Neural cell (in vitro differentiated cells): Measurements from ENCODE around the gene UTP18. TPM values are rescaled to one million over a fixed set of nuclear protein-coding genes. Genes with fewer than 3 reads are reported as not detected.

Experiments
- H2AFZ ChIP-seq: fragments of 200-600, 300-800 bp; sonication (generic), shearing (Covaris generic); 2 replicates; pipeline ENCODE4 v1.6.0; 2014; ENCODE audit warnings: low read depth, mild to moderate bottlenecking, antibody characterized with exemption, low read length, moderate library complexity
- H3F3A ChIP-seq: fragments of 200-600 bp; shearing (Covaris generic); 2 replicates; pipeline ENCODE4 v1.6.1; 2016; ENCODE audit warnings: mild to moderate bottlenecking, moderate library complexity, mixed read lengths, antibody characterized with exemption, low read length; ENCODE audit not compliant: insufficient read depth, poor library complexity, severe bottlenecking
- H3K27ac ChIP-seq: fragments of 200-600, 300-800 bp; sonication (generic), shearing (Covaris generic); 2 replicates; pipeline ENCODE4 v1.5.1; 2014; ENCODE audit warnings: mild to moderate bottlenecking, low read length, moderate library complexity
- H3K27me3 ChIP-seq: fragments of 300-800, 200-600 bp; sonication (generic), shearing (Covaris generic); 2 replicates; pipeline ENCODE4 v1.6.0; 2014; ENCODE audit warnings: mild to moderate bottlenecking, low read depth, low read length, moderate library complexity; ENCODE audit not compliant: insufficient read depth
- H3K36me3 ChIP-seq: fragments of 300-800, 200-600 bp; sonication (generic), shearing (Covaris generic); 2 replicates; pipeline ENCODE4 v1.5.1; 2014; ENCODE audit warnings: mild to moderate bottlenecking, antibody characterized with exemption, low read length, moderate library complexity; ENCODE audit not compliant: insufficient read depth
- H3K4me2 ChIP-seq: fragments of 300-800, 200-600 bp; sonication (generic), shearing (Covaris generic); 2 replicates; pipeline ENCODE4 v1.6.0; 2014; ENCODE audit warnings: mild to moderate bottlenecking, low read length
- H3K4me3 ChIP-seq: fragments of 300-800, 200-600 bp; sonication (generic), shearing (Covaris generic); 2 replicates; pipeline ENCODE4 v1.5.1; 2014; ENCODE audit warnings: mild to moderate bottlenecking, low read length, moderate library complexity
- H3K79me2 ChIP-seq: fragments of 200-600 bp; shearing (Covaris generic); replicated peaks from 2 replicates; pipeline ENCODE4 v1.6.0; 2014; ENCODE audit warnings: mild to moderate bottlenecking, low read length, moderate library complexity; ENCODE audit not compliant: insufficient read depth
- H3K9ac ChIP-seq: fragments of 300-800, 200-600 bp; sonication (generic), shearing (Covaris generic); 2 replicates; pipeline ENCODE4 v1.6.1; 2016; ENCODE audit warnings: mild to moderate bottlenecking, low read length, mixed read lengths
- H3K9me2 ChIP-seq: fragments of 200-600 bp; shearing (Covaris generic); 2 replicates; pipeline ENCODE4 v1.6.1; 2016; ENCODE audit warnings: mild to moderate bottlenecking, low read length, mixed read lengths; ENCODE audit not compliant: insufficient read depth
- H3K9me3 ChIP-seq: fragments of 200-600, 300-800 bp; sonication (generic), shearing (Covaris generic); 2 replicates; pipeline ENCODE4 v1.6.1; 2016; ENCODE audit warnings: mild to moderate bottlenecking, mixed run types, low read length, moderate library complexity, mixed read lengths
- H4K20me1 ChIP-seq: fragments of 200-600 bp; shearing (Covaris generic); 2 replicates; pipeline ENCODE4 v1.6.1; 2016; ENCODE audit warnings: mild to moderate bottlenecking, mixed run types; ENCODE audit not compliant: insufficient read depth
- EP300 ChIP-seq: fragments of 450-650 bp; conservative IDR thresholded peaks from 2 replicates; pipeline ENCODE4 v1.6.1; 2014; ENCODE audit warnings: antibody characterized with exemption, mild to moderate bottlenecking, moderate library complexity; ENCODE audit not compliant: poor library complexity, severe bottlenecking
- EZH2 ChIP-seq: fragments of 200-600, 300-800 bp; shearing (Covaris generic), sonication (generic); IDR thresholded peaks from 2 replicates; pipeline ENCODE4 v1.6.1; 2014; ENCODE audit warnings: antibody characterized with exemption, low read length, borderline replicate concordance, mild to moderate bottlenecking; ENCODE audit not compliant: insufficient read depth, poor library complexity, severe bottlenecking
- MXI1 ChIP-seq: fragments of 450-650 bp; conservative IDR thresholded peaks from 2 replicates; pipeline ENCODE4 v1.6.1; 2014; ENCODE audit warnings: antibody characterized with exemption, mild to moderate bottlenecking; ENCODE audit not compliant: poor library complexity, severe bottlenecking
- POLR2AphosphoS5 ChIP-seq: IDR thresholded peaks from 2 replicates; pipeline ENCODE4 v1.6.1; 2012
- RAD21 ChIP-seq: fragments of 450-650 bp; conservative IDR thresholded peaks from 2 replicates; pipeline ENCODE4 v1.6.1; 2014; ENCODE audit warnings: antibody characterized with exemption, mild to moderate bottlenecking, moderate library complexity
- SMC3 ChIP-seq: fragments of 450-650 bp; conservative IDR thresholded peaks from 2 replicates; pipeline ENCODE4 v1.6.1; 2014; ENCODE audit warnings: antibody characterized with exemption, mild to moderate bottlenecking, moderate library complexity; ENCODE audit not compliant: poor library complexity
- TAF1 ChIP-seq: IDR thresholded peaks from 2 replicates; pipeline ENCODE4 v1.6.1; 2012; ENCODE audit warnings: low read depth
- polyA minus RNA-seq: library from RNA; depleted of rRNA, polyadenylated mRNA; stranded (reverse); fragments of >200 nt; gene quantifications from 2 replicates; pipeline ENCODE4 v1.2.3, GENCODE V29; 2014
- polyA plus RNA-seq: library from polyadenylated mRNA; depleted of rRNA; stranded (reverse); fragments of >200 nt; gene quantifications from 2 replicates; pipeline ENCODE4 v1.2.3, GENCODE V29; 2014
- TF ChIP-seq, protein P1 (sequence below): IDR thresholded peaks from 2 replicates; pipeline ENCODE4 v1.6.1; 2012; ENCODE audit warnings: borderline replicate concordance
- TF ChIP-seq, protein P2 (sequence below): fragments of 450-650 bp; IDR thresholded peaks from 2 replicates; pipeline ENCODE4 v1.5.1; 2014; ENCODE audit warnings: antibody characterized with exemption, mild to moderate bottlenecking, moderate library complexity; ENCODE audit not compliant: poor library complexity, severe bottlenecking

UTP18 gene
- polyA plus RNA-seq (41.6 and 52.1 TPM in 2 replicates), polyA minus RNA-seq (44.6 and 46.7 TPM in 2 replicates)

DNA sequence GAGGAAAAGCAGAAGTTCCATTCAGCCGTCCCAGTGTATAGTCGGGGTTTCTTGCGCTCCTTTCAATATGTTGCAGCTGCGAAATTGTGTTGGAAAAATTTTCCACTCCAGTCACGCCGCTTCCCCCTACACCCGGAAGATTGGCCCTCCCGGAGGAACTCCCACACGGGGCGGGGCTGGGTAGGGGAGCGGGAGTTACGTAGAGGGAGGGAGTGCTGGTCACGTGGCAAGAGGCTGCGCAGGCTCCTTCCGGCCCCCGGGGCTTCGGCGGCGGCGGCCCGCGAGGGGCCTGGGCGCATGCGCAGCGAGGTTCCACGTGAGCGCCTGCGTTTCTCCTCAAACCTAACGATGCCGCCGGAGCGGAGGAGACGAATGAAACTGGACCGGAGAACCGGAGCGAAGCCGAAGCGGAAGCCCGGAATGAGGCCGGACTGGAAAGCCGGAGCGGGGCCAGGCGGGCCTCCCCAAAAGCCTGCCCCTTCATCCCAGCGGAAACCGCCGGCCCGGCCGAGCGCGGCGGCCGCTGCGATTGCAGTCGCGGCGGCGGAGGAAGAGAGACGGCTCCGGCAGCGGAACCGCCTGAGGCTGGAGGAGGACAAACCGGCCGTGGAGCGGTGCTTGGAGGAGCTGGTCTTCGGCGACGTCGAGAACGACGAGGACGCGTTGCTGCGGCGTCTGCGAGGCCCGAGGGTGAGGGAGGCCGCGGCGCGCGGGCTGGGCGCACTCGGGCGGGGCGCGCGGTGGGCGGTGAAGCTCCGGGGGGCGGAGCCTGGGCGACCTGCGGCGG is at the start of gene UTP18:
Gene UTP18, plus strand, starts transcription at position 310 of the 787 bp plus-strand sequence. Its CDS starts 39 bp downstream, at position 349.
- Histone ChIP-seq H3K27ac (peak within 1 kb of the TSS; percentile 95), H2AFZ (peak within 1 kb of the TSS; percentile 81), H3K4me2 (peak within 1 kb of the TSS; percentile 98), H3K36me3 (peaks cover 15% of the 10 kb centered on the region), H3K27me3 (no peaks in the 10 kb centered on the region), H3K9me2 (no peaks in the 10 kb centered on the region), H3F3A (peaks cover 4% of the 10 kb centered on the region), H3K9ac (peak within 1 kb of the TSS; percentile 98), H4K20me1 (no peaks in the 10 kb centered on the region), H3K9me3 (no peaks in the 10 kb centered on the region), H3K79me2 (peaks cover 64% of the 10 kb centered on the region), H3K4me3 (peak within 1 kb of the TSS; percentile 97)
- TF ChIP-seq POLR2AphosphoS5, result peak; percentile 94
- TF ChIP-seq RAD21, result no peak
- TF ChIP-seq, protein P1, sequence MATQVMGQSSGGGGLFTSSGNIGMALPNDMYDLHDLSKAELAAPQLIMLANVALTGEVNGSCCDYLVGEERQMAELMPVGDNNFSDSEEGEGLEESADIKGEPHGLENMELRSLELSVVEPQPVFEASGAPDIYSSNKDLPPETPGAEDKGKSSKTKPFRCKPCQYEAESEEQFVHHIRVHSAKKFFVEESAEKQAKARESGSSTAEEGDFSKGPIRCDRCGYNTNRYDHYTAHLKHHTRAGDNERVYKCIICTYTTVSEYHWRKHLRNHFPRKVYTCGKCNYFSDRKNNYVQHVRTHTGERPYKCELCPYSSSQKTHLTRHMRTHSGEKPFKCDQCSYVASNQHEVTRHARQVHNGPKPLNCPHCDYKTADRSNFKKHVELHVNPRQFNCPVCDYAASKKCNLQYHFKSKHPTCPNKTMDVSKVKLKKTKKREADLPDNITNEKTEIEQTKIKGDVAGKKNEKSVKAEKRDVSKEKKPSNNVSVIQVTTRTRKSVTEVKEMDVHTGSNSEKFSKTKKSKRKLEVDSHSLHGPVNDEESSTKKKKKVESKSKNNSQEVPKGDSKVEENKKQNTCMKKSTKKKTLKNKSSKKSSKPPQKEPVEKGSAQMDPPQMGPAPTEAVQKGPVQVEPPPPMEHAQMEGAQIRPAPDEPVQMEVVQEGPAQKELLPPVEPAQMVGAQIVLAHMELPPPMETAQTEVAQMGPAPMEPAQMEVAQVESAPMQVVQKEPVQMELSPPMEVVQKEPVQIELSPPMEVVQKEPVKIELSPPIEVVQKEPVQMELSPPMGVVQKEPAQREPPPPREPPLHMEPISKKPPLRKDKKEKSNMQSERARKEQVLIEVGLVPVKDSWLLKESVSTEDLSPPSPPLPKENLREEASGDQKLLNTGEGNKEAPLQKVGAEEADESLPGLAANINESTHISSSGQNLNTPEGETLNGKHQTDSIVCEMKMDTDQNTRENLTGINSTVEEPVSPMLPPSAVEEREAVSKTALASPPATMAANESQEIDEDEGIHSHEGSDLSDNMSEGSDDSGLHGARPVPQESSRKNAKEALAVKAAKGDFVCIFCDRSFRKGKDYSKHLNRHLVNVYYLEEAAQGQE, result peak; percentile 86
- TF ChIP-seq EP300, result peak; percentile 74
- TF ChIP-seq SMC3, result no peak
- TF ChIP-seq MXI1, result peak; percentile 83
- no peak for TF ChIP-seq TAF1
- TF ChIP-seq, protein P2, sequence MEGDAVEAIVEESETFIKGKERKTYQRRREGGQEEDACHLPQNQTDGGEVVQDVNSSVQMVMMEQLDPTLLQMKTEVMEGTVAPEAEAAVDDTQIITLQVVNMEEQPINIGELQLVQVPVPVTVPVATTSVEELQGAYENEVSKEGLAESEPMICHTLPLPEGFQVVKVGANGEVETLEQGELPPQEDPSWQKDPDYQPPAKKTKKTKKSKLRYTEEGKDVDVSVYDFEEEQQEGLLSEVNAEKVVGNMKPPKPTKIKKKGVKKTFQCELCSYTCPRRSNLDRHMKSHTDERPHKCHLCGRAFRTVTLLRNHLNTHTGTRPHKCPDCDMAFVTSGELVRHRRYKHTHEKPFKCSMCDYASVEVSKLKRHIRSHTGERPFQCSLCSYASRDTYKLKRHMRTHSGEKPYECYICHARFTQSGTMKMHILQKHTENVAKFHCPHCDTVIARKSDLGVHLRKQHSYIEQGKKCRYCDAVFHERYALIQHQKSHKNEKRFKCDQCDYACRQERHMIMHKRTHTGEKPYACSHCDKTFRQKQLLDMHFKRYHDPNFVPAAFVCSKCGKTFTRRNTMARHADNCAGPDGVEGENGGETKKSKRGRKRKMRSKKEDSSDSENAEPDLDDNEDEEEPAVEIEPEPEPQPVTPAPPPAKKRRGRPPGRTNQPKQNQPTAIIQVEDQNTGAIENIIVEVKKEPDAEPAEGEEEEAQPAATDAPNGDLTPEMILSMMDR, result no peak
- TF ChIP-seq EZH2, result no peak

DNA sequence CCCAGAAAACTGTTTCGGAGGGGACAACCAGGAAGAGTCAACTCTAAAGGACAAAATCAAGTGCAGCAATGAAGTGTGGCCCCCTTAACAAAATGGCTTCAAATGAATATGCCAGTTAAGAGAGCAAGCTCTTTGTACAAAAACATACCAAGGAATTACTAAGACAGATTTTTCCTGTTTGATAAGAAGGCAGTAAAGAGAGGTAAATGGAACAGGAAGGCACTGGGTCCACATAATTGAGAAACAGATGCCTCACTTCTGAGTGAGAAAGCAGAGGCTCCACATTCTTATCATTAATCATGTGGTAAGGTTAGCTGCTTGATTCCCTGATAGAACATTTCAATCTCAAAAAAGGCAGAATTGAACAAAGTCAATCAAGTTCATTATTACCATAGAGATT is 45.4 kb upstream of the UTP18 start:
- H3K4me2 ChIP-seq, result no peak overlapping the region
- no peaks in the 10 kb centered on the region for H3K9me3 ChIP-seq
- H4K20me1 ChIP-seq, result no peaks in the 10 kb centered on the region
- no peak overlapping the region for H3K9ac ChIP-seq
- H3F3A ChIP-seq, result no peaks in the 10 kb centered on the region
- H3K79me2 ChIP-seq, result no peaks in the 10 kb centered on the region
- TF ChIP-seq RAD21, result no peak
- TF ChIP-seq, protein P1, result no peak
- no peak for TF ChIP-seq TAF1
- no peak for TF ChIP-seq EZH2
- TF ChIP-seq EP300, result no peak
- TF ChIP-seq MXI1, result no peak
- TF ChIP-seq, protein P2, result no peak
- TF ChIP-seq POLR2AphosphoS5, result no peak
- TF ChIP-seq SMC3, result no peak
- peaks cover 17% of the 10 kb centered on the region for H3K36me3 ChIP-seq
- no peak overlapping the region for H2AFZ ChIP-seq
- H3K27me3 ChIP-seq, result no peaks in the 10 kb centered on the region
- no peaks in the 10 kb centered on the region for H3K9me2 ChIP-seq
- no peak overlapping the region for H3K27ac ChIP-seq
- H3K4me3 ChIP-seq, result no peak overlapping the region
